Measurements from ENCODE around the gene RTKN2.

RTKN2 gene

DNA sequence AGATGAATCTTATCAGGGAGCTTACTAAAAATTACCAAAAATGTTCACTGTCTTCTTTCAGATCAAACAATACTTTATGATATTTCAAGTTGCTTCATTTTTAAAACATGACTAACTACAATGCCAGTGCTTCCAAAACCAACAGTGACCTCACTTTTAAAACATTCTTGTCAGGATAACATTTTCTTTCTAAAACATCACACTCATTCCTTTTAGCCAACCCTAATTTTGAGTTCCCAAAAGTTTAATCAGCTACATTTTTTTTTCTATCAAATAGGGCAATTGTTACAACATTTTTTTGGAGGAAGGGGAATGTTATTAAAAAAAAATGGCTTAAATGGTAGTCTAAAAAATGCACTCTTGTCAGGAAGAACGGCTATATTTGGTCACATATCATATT is 37.3 kb downstream of the RTKN2 start:
- DNase-seq (ENCODE audit: extremely low read depth in 1 of 2, low read depth in 1 of 2) = no peak

DNA sequence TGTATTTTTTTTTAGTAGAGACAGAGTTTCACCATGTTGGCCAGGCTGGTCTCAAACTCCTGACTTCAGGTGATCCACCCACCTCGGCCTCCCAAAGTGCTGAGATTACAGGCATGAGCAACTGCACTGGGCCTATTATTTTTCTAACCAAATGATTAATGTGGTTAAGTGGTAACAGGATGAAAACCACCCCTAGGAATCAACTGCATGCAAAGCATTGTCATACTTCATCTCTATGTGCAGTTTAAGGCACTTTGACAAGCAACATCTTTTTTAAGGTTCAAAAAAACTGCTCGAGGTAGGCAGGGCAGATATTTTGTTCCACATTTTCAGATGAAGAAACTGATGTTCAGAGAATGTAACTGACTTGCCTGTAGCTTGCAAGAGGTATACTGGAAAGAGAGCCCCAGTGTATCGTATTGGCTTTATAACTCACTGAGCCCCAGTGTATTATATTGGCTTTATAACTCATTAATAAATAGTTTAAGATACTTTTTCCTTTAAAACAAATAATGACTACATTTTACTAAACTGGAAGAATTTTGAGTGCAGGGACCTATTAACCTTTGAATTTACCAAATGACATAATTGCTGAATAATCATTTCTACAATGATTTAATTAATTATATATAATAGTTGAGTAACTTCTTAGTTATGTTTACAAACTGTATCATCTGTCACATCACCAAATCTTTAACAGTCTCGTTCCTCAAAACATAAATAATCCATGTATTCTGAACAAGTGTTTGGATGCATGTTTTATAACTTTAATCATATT is 38.1 kb downstream of the RTKN2 start:
- DNase-seq (ENCODE audit: extremely low read depth in 1 of 2, low read depth in 1 of 2) = no peak

DNA sequence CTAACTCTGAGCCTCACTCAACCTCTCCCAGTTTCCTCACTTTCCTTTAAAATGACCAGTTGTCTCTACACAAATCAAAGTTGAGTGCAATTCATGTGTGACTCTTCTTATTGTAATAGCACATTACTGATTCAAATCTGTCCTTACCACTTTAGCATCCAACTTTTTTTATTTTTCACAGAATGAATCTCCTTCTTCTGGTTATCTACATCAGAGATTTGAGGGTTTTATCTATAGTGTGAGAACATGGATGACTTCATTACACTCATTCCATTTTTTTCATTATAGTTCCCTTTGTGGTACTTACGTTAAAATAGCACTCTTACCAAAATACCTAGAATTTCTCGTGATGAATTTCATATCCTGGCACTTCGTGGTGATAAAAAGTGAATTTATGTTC is 43.3 kb downstream of the RTKN2 start:
- no peak for DNase-seq (ENCODE audit: extremely low read depth in 1 of 2, low read depth in 1 of 2)

DNA sequence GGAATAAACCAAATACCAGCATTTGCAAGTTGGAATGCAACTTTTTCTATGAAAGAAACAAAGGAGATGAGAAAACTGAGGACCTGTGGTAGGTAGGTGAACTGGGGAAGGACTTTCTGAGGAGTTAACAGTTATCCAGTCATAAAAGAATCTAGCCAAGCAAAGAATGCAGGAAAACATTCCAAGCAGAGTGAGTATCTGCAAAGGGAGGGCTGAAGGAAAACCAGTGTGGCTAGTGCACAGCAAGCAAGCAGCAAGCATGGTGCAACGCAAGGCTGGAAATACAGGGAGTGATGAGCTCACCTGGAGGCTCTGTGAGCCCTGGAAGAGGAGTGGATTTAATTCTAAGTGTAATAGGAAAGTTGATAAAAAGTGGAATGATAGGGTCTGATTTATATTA is 44.0 kb downstream of the RTKN2 start:
- no peak for DNase-seq (ENCODE audit: extremely low read depth in 1 of 2, low read depth in 1 of 2)

DNA sequence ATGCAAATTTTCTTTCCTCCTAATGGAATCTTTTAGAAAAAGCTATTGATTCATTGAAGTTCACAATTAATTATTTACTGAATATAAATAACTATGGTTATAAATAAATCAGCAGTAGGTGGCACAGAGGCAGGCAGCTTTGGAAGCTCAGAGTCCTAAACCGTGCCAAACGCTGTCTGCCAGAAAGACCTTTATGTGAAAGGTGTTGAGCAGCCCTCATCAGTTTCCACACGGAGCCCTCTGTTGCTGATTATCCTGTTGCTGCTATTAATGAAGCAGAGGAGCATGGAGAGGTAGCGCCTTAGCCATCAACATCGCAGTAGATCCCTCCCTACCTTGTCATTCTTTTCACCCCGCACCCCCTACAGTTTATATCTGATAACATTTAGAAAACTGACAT is 51.0 kb downstream of the RTKN2 start:
- no peak for DNase-seq (ENCODE audit: extremely low read depth in 1 of 2, low read depth in 1 of 2)

DNA sequence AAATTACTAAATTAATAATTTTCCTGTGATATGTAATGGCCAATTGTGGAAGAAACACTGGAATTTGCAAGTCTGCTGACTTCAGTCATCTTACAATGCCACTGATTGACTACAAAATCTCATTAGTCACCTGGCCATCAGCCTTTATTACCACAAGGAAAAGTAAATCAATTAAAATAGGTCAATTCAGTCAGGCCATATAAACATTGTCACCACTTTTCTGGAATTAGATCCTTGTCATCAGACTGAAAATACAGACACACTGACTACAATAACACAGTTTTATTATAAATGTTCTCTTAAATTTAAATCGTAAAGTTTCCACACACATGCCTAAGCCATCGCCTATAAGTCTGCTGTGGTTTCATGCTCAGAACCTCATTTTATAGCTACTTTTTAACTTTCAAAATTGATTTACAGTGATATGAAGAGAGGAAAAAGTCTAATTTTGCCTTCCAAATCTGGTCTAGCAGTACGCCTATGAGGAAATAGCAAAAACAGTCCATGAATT is 54.2 kb downstream of the RTKN2 start:
- DNase-seq (ENCODE audit: extremely low read depth in 1 of 2, low read depth in 1 of 2) = no peak

DNA sequence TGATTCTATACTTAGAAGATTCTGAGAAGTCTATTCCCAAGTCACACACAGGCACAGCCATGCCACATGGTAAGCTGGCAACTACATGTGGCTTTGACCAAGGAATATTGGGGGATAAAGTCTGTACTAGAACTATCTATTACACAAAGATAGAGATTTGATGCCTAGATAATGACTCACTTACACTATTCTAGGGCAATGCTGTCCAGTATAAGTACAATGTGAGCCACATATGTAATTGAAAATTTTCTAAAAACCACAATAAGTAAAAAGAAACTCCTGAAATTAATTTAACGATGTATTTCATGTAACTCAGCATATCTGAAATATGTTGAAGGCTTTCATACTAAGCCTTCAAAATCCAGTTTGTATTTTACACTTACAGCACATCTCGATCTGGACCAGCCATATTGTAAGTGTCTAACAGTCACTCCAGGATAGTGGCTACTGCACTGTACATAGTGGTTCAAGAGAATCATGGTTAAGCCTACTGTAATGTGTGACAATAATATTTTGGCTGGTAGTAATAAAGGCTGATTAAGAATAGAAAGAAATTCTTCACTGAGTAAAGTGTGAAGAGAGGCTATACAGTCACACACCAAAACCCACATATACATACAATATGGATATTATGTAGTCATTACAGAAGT is 62.8 kb downstream of the RTKN2 start:
- no peak for DNase-seq (ENCODE audit: extremely low read depth in 1 of 2, low read depth in 1 of 2)

DNA sequence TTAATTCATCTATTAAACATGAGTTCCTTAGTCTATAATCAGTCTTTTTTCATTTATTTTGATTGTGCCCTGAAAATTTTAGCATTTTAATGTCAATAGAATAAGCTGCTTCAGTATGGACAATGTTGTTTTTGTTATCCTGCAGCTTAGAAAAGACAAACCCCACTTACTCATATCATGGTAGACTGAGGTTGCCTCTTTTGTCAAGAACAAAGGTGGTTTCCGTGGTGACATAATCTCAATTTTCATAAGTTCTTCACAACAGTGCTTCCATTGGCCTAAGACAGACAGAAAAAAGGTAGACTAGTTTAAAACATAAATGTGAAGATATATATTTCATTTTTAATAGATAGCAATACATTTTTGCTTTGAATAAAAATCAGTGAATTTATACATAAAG is 69.1 kb downstream of the RTKN2 start:
- DNase-seq (ENCODE audit: extremely low read depth in 1 of 2, low read depth in 1 of 2) = no peak

DNA sequence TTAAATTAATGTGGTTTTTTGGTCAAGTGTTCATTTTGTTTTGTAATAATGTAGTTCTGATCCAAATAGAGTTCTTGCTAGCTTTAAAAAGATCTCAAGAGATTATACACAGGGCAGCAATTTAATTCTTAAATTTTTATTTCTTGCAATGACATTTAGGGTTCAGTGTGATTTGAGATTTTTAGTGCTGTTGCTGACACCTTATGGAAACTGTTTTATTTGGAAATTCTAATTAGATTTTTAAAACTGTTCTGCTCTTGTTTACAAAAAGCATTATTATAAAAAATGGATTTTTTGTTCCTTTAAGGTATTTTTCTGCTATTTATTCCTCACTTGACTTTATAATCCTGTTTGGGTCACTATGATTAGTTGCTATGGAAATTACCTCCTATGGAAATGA is 72.1 kb downstream of the RTKN2 start:
- DNase-seq (ENCODE audit: extremely low read depth in 1 of 2, low read depth in 1 of 2) = no peak

DNA sequence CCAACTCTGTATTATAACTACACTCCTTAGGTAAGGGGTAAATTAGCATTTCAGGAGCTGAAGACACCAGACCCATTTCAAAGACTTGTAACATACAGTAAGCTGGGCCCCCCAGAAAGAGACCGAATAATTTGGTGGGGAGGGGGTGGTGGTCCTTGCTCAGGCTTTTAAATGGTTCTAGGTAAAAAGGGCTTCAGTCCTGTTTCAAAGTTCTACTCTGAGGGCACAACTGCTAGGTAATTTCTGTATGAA is 73.0 kb downstream of the RTKN2 start:
- DNase-seq (ENCODE audit: extremely low read depth in 1 of 2, low read depth in 1 of 2) = no peak

DNA sequence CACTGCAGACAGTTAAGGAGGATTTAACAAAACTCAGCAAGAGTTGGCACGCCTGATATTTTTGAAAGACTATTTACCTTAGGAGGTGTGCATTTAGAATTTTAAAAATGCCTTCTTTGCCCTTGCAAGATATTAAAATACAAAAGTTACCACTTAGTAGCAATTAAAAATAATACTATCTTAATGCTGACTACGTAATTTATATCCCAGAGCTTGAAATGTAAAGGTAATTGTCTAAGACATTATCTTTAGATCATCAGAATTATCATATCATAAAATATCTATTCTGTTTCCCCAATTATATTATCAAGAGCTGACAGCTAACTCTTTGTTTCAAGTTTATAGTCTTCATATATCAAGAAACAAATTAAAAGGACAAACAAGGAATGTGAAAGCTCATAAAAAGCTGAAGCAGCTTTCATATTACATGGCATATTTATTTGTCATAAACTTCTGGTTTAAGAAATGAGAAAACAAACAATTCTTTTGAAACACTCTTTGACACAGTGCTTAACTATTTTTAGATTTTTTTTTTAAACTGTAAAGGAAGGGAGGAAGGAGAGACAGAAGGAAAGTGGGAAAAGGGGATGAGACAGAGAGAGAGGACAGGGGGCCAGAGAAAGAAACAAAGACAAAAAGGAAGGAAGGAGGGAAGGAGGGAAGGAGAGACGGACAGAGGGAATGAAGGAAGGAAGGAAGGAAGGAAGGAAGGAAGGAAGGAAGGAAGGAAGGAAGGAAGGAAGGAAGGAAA is 73.5 kb downstream of the RTKN2 start:
- no peak for DNase-seq (ENCODE audit: extremely low read depth in 1 of 2, low read depth in 1 of 2)

DNA sequence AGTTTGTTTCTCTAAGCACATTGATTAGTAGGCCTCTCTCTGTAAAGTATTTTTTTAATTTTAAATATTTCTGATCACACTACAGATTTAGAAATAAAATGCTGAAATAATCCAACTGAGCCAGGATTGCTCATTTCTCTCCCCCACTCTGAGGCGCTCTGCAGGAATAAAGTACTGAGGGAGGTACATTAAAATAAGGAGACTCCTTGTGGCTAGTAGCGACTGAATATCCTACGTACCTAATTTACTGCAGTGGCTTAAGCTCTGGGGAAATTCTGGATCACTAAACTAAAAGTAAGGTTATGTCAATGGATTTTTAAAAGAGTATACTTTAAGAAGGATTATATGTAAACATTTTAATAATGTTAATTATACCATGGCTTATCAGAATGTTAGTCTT is 75.2 kb downstream of the RTKN2 start:
- no peak for DNase-seq (ENCODE audit: extremely low read depth in 1 of 2, low read depth in 1 of 2)

DNA sequence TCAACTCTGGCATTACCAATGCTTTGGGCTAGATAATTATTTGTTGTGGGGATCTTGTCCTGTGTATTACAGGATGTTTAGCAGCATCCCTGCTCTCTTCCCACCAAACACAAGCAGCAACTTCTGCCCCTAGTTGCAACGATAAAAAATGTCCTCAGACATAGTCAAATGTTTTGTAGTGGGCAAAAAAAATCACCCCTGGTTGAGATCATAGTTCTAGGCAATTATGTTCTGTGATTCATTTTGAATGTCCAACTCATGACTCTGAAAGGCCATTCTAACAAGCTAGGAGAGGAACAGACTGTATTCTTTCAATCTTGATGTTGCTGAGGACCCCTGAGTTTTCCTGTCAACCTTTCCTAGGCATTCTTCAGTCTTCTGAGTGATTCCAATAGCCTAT is 79.5 kb downstream of the RTKN2 start:
- no peak for DNase-seq (ENCODE audit: extremely low read depth in 1 of 2, low read depth in 1 of 2)

DNA sequence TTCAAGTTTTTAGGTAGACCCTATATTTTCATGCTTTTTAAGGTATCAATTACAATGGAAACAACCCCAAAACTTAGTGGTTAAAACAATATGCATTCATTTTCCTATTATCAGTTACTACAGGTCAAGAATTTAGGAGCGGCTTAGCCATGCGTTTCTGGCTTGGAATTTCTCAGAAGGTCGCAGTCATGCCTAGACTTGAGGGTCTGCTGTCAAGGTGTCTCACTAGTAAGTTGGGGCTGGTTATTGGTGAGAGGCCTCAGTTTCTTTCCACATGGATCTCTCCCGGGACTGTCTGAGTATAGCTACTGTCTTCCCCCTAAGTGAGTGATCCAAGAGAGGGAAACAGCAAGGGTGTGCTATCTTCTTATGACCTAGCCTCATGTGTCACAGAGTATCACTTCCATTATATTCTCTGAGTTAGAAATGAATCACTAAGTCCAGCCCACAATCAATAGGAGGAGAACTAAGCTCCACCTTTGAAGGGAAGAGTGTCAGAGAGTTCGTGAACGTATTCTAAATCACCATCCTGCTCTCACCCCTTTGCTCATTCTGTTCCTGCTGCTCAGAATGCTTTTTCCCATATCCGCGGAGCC is 80.5 kb downstream of the RTKN2 start:
- no peak for DNase-seq (ENCODE audit: extremely low read depth in 1 of 2, low read depth in 1 of 2)

DNA sequence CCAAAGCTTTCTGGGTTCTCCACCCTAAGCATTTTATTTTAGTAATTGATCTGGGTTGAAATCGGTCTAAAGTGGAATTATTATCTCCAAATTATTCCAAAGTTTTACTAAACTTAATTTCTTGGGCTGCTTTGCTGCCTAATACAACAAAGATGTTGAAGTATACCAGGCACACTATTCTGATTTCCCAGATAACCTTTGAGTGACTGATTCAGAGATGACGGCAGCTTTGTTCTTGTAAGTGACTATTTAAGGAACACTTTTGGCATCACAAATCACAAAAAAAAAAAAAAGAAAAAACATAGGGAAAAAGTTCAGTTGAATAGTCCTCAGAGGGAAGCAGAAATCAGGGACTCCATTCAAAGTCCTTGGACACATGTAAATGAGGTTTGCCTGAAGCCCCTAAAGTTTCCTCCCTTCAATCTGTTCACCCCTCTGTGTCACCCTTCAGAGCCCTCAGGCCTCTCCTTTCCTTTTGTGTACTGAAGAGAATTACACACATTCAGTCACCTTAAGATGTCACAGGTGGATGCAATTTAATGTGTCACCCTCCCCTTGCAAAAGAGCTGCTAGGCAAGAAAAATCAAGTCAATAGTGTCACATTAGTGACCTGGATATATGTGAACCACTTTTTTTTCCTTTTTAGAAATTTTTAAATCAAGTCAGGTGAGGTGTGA is 81.5 kb downstream of the RTKN2 start:
- DNase-seq (ENCODE audit: extremely low read depth in 1 of 2, low read depth in 1 of 2) = no peak

DNA sequence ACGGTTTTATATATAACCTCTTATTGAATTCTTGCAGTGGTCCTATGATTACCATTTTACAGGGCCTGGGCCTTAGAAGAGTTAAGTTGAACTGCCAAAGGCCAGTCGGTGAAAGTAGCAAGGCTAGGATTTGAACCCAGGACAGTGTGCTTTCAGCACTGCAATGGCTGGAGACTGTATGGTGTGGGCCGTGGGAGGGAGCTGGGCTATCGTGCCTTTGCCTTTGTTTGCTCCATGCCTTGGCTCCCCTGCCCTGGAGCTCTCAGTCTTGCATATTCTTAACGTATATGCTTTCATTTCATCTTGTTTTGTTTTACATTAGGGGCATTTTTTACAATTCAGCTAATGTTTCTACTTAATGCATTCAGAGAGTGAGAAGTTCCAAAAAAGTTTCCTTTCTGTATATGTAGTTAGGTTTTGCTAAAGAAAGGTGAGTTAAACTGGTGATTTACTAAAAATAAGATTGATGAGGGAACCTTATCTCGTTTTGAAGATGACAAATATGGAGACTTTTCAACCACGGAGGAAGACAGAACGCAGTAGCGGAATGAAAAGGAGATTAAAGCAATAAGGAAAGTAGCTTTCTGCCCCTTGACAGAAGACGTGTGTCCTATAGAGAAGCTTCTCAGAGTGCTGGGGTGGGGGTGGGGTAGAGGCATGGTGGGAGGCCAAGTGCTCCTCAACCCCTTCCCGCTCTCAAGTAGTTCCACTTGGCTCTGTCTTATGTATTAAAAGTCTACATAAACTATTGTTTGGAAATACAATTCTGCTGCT is 82.5 kb downstream of the RTKN2 start:
- DNase-seq (ENCODE audit: extremely low read depth in 1 of 2, low read depth in 1 of 2) = no peak

DNA sequence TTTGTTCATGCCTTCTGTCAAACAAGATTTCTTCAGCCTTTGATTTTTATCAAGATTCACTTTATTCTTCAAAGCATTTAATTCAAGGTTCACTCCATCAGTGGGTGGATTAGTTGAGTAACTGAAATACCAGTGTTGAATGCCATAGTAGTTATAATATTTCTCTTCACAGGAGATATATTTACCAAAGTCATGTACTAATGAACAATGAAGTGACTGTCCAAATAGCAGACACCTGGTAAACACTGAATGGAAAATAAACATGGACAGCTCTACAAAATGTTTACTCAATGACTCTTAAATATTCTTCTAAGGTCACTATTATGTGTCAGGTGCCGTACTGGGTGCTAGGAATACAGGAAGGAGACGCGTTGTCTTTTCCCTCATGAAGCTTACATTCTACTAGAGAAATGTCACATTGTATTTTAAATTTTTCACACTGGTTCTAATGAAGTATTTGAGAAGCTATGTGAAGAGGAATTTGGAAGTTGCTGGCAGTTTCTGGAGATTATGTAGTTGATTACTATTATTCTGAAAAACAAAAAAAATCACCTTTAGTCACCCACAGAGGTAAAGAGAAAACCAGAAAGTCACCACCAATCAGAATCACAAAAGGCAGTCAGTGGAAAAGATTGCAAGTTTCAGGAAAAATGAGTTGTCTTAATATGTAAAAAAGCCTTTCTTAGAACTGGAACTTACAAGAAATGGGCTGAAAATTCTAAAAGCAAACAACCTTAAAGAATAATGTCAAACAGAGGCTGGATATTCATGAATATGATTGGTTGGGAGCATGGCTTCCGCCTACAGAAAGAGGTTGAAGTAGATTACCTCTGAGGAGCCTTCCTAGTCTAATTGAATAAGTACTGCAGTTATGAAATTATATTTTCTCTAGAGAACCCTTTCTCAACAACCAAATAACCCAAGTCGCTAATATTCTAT is 84.5 kb downstream of the RTKN2 start:
- no peak for DNase-seq (ENCODE audit: extremely low read depth in 1 of 2, low read depth in 1 of 2)

DNA sequence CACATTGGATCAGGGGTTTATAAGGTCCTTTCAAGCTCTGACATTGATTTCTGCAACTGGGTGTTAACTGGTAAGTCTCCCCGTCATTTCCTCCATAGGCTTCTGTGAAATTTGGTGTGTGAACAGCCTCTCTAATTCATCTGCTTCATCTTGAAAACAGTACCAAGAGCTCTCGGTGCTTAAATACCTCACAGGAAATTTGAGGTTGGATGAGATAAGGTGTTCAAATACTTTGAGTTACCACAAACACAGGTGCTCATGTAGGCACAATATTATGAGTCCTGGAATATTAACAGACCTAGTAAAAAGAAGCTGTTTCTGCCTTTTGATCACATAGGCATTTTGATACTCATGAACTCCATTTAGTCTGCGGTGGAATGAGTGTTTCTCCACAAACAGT is 85.2 kb downstream of the RTKN2 start:
- peak in 1 of 2 donors; percentile 14 for DNase-seq (ENCODE audit: extremely low read depth in 1 of 2, low read depth in 1 of 2)

DNA sequence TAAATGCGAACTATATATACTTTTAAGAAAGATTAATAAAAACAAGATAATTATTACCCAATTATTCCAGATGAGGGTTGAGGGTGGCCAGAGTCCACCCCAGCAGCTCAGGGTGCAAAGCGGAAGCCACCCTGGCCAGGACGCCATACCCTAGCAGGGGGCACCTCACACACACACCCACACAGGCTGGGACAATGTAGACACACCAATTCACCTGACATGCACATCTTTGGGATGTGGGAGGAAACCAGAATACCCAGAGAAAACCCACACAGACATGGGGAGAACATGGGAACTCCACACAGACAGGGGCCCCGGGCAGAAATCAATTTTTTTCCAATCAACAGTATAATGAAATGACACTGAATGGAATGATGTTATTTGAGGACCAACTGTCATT is 86.0 kb downstream of the RTKN2 start:
- no peak for DNase-seq (ENCODE audit: extremely low read depth in 1 of 2, low read depth in 1 of 2)
